Prostate gland (tissue), 2 donors: ENCODE measurements around the gene HTR2A. TPM values are rescaled to one million over a fixed set of nuclear protein-coding genes. Genes with fewer than 3 reads are reported as not detected.

Source experiments
- DNase-seq: peaks from one replicate; pipeline ENCODE4 v3.0.0-alpha.2; 2019; ENCODE audit warnings: low spot score
- H3K27ac ChIP-seq, 2 donors: fragments of 200-600 bp; sonication (generic); 2 replicates each; pipeline ENCODE4 v1.5.1; 2017 to 2019
- H3K27me3 ChIP-seq: fragments of 200-600 bp; sonication (generic); replicated peaks from 2 replicates; pipeline ENCODE4 v1.5.1; 2019; ENCODE audit not compliant: insufficient read depth
- H3K36me3 ChIP-seq, 2 donors: fragments of 200-600 bp; sonication (generic); 1 replicate in 1 of 2; 2 replicates in 1 of 2; pipeline versions ENCODE4 v1.5.1 to v1.8.1; 2017 to 2019
- H3K4me1 ChIP-seq: fragments of 200-600 bp; sonication (generic); replicated peaks from 2 replicates; pipeline ENCODE4 v1.5.1; 2019
- H3K4me3 ChIP-seq, 2 donors: fragments of 200-600 bp; sonication (generic); 2 replicates each; pipeline ENCODE4 v1.5.1; 2017 to 2019
- H3K9me3 ChIP-seq: fragments of 200-600 bp; sonication (generic); 2 replicates; pipeline ENCODE4 v1.5.1; 2017
- POLR2A ChIP-seq: fragments of 450-650 bp; IDR thresholded peaks from one replicate; pipeline ENCODE4 v1.6.1; 2016; ENCODE audit warnings: antibody characterized with exemption, mild to moderate bottlenecking
- POLR2AphosphoS5 ChIP-seq: sonication (generic); formaldehyde crosslinking; IDR thresholded peaks from one replicate; pipeline ENCODE4 v1.6.1; 2017; ENCODE audit warnings: antibody characterized with exemption
- WGBS: methylation state at CpG from one replicate; pipeline ENCODE4 v1.1.5; 2018; 5-methylcytosine and 5-hydroxymethylcytosine counted together
- intact Hi-C: fragments of 100-400 bp; cut with DNase I; formaldehyde crosslinking; loops from one replicate; pipeline ENCODE4 v1.14.2; 2022
- total RNA-seq, 2 donors: library from RNA; depleted of rRNA; stranded (reverse); fragments of >200 nt; gene quantifications; one replicate each; pipeline ENCODE4 v1.1.0, GENCODE V29; 2016
- TF ChIP-seq, protein P1 (sequence below), 4 experiments: fragments of 200-600 bp in 2 of 4; fragments of 450-650 bp in 2 of 4; sonication (generic) in 2 of 4; IDR thresholded peaks; 1 replicate in 3 of 4; 2 replicates in 1 of 4; pipeline ENCODE4 v1.5.1; 2016 to 2019; ENCODE audit warnings: antibody characterized with exemption in 4 of 4, mild to moderate bottlenecking in 2 of 4, moderate library complexity in 2 of 4

Gene HTR2A
- total RNA-seq, 2 donors from 2014 or later, result 0.51 TPM; not detected in 1

DNA sequence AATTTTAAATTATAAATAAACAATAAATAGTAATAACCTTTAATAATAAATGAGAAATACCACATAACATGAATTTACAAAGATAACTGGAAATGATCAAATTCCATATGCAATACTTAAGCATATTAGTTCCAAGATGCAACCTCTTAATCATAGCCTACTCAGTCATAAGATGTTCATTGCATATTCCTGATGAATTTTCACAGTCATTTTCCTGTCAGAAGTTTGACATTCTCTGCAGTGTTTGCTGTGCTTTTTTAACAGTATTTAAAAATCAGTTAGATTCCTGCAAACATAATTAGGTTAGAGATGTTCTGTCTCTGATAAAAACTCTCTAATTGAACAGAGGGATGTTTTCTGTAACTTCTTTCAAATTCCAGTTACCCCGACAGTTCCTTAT is 28.6 kb upstream of the HTR2A start:
- Histone ChIP-seq H3K27me3 (no peaks in the 10 kb centered on the region), H3K9me3 (no peaks in the 10 kb centered on the region), H3K36me3 (no peaks in the 10 kb centered on the region), H3K4me1 (no peaks in the 10 kb centered on the region), H3K4me3 (no peak overlapping the region), H3K27ac (no peak overlapping the region)
- intact Hi-C loops, result no loop called here
- DNase-seq, result no peak
- WGBS, result 74% methylated on average over 1 of the region's 1 CpG
- TF ChIP-seq, protein P1, sequence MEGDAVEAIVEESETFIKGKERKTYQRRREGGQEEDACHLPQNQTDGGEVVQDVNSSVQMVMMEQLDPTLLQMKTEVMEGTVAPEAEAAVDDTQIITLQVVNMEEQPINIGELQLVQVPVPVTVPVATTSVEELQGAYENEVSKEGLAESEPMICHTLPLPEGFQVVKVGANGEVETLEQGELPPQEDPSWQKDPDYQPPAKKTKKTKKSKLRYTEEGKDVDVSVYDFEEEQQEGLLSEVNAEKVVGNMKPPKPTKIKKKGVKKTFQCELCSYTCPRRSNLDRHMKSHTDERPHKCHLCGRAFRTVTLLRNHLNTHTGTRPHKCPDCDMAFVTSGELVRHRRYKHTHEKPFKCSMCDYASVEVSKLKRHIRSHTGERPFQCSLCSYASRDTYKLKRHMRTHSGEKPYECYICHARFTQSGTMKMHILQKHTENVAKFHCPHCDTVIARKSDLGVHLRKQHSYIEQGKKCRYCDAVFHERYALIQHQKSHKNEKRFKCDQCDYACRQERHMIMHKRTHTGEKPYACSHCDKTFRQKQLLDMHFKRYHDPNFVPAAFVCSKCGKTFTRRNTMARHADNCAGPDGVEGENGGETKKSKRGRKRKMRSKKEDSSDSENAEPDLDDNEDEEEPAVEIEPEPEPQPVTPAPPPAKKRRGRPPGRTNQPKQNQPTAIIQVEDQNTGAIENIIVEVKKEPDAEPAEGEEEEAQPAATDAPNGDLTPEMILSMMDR (IDR thresholded peaks at IDR 0.05), result no peak
- no peak for TF ChIP-seq POLR2A

DNA sequence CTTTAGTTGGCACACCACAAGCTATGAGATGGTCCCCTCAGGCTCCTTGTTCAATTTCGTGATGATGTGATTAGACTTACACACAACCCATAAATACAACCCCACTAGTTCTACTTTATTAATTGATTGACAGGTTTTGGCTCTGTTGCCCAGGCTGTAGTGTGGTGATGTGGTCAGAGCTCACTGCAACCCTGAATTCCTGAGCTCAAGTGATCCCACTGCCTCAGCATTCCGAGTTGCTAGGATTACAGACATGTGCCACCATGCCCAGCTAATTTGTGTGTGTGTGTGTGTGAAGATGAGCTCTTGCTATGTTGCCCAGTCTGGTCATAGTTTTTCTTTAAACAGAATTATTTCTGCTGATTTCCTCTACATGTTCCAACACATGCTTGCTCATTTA is 17.5 kb upstream of the HTR2A start:
- no peaks in the 10 kb centered on the region for H3K27me3 ChIP-seq
- WGBS, result 62% methylated on average over 2 of the region's 2 CpGs

DNA sequence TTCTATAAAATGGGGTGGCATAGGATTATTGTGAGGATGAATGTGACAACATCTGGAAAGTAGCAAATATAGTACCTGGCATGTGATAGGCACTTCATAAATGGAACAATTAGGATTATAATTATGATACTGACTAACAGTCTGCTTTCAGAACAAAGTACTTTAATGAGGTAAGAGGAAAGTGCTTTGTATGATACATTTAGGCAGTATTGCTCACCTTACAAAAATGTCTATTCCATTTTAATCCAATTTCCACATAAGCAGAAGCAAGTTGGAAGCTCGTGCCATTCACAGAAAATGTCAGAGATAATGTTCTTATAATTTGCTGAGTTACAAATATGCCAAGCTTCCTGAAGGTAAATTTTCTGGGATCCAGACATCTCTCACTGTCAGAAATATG is 16.9 kb upstream of the HTR2A start:
- no peak for DNase-seq
- Histone ChIP-seq H3K27me3 (no peaks in the 10 kb centered on the region), H3K9me3 (no peaks in the 10 kb centered on the region), H3K4me3 (no peak overlapping the region), H3K36me3 (no peaks in the 10 kb centered on the region), H3K27ac (no peak overlapping the region), H3K4me1 (no peaks in the 10 kb centered on the region)
- WGBS, result 86% methylated on average over 1 of the region's 1 CpG
- TF ChIP-seq POLR2AphosphoS5 (no peak), POLR2A (no peak)
- TF ChIP-seq, protein P1 (IDR thresholded peaks at IDR 0.05), result no peak
- intact Hi-C loops, result no loop called here

More for the DNA sequence above, 17.5 kb upstream of the HTR2A start:
- no peak for DNase-seq
- Histone ChIP-seq H3K4me1 (no peaks in the 10 kb centered on the region), H3K36me3 (no peaks in the 10 kb centered on the region), H3K27ac (no peak overlapping the region), H3K9me3 (no peaks in the 10 kb centered on the region), H3K4me3 (no peak overlapping the region)
- intact Hi-C loops, result no loop called here
- TF ChIP-seq POLR2AphosphoS5, result no peak
- no peak for TF ChIP-seq POLR2A

GRCh38 chr13:46909042-46909441 is 12.2 kb upstream of the HTR2A start:
- no peaks in the 10 kb centered on the region for H3K36me3 ChIP-seq
- TF ChIP-seq POLR2A (no peak), POLR2AphosphoS5 (no peak)
- TF ChIP-seq, protein P1 (IDR thresholded peaks at IDR 0.05), result no peak
- no peak for DNase-seq
- intact Hi-C loops, result no loop called here
- H3K9me3 ChIP-seq, result no peaks in the 10 kb centered on the region
- no peaks in the 10 kb centered on the region for H3K27me3 ChIP-seq
- no peak overlapping the region for H3K4me3 ChIP-seq
- H3K4me1 ChIP-seq, result no peaks in the 10 kb centered on the region
- no peak overlapping the region for H3K27ac ChIP-seq
- 69% methylated on average over 3 of the region's 3 CpGs for WGBS

DNA sequence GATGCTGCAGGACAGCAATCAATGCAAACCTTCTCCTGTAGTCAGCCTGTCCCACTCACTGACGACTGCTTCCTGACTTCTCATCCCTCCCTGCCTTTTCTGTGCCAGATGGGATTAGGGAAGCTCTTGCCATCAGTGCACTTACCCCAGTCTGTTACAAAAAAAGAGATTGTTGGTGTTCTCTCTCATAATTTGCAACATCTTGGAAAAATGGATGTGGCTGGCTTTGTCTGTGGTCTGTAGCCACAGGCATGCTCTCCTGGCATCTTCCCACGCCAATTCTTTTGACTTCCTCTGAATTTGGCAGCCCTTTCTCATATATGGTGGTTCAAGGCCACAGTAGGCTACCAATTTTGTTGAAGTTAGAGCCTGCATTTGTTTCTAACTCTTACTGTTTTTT is 11.6 kb upstream of the HTR2A start:
- Histone ChIP-seq H3K9me3 (no peaks in the 10 kb centered on the region), H3K4me1 (no peaks in the 10 kb centered on the region), H3K27me3 (no peaks in the 10 kb centered on the region), H3K4me3 (no peak overlapping the region), H3K27ac (no peak overlapping the region), H3K36me3 (no peaks in the 10 kb centered on the region)
- intact Hi-C loops, result no loop called here
- DNase-seq, result no peak
- TF ChIP-seq POLR2A (no peak), POLR2AphosphoS5 (no peak)
- TF ChIP-seq, protein P1 (IDR thresholded peaks at IDR 0.05), result no peak
- 68% methylated on average over 2 of the region's 2 CpGs for WGBS
